ENCODE measurements around the gene GSK3A. TPM values are rescaled to one million over a fixed set of nuclear protein-coding genes. Genes with fewer than 3 reads are reported as not detected.

GSK3A gene
- total and polyA plus RNA-seq, 9 of the 15 experiments (the other 6 are each of a cell fraction or from before 2014, with no cell fraction given): 0.62 to 90.7 (median 33.3) TPM

GRCh38 chr19:42268142-42268703, 25.8 kb upstream of the GSK3A start (continued):
- TF ChIP-seq, protein P1, sequence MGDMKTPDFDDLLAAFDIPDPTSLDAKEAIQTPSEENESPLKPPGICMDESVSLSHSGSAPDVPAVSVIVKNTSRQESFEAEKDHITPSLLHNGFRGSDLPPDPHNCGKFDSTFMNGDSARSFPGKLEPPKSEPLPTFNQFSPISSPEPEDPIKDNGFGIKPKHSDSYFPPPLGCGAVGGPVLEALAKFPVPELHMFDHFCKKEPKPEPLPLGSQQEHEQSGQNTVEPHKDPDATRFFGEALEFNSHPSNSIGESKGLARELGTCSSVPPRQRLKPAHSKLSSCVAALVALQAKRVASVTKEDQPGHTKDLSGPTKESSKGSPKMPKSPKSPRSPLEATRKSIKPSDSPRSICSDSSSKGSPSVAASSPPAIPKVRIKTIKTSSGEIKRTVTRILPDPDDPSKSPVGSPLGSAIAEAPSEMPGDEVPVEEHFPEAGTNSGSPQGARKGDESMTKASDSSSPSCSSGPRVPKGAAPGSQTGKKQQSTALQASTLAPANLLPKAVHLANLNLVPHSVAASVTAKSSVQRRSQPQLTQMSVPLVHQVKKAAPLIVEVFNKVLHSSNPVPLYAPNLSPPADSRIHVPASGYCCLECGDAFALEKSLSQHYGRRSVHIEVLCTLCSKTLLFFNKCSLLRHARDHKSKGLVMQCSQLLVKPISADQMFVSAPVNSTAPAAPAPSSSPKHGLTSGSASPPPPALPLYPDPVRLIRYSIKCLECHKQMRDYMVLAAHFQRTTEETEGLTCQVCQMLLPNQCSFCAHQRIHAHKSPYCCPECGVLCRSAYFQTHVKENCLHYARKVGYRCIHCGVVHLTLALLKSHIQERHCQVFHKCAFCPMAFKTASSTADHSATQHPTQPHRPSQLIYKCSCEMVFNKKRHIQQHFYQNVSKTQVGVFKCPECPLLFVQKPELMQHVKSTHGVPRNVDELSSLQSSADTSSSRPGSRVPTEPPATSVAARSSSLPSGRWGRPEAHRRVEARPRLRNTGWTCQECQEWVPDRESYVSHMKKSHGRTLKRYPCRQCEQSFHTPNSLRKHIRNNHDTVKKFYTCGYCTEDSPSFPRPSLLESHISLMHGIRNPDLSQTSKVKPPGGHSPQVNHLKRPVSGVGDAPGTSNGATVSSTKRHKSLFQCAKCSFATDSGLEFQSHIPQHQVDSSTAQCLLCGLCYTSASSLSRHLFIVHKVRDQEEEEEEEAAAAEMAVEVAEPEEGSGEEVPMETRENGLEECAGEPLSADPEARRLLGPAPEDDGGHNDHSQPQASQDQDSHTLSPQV (IDR thresholded peaks at IDR 0.05): no peak
- no peak for TF ChIP-seq NFXL1 (CRISPR knock-in tag; IDR thresholded peaks at IDR 0.05)
- no peak for TF ChIP-seq HINFP (tag; conservative IDR thresholded peaks at IDR 0.05; ENCODE audit: low read depth)
- no peak for TF ChIP-seq SMAD2 (IDR thresholded peaks at IDR 0.05; ENCODE audit: low read depth, low read length)
- TF ChIP-seq, protein P2, sequence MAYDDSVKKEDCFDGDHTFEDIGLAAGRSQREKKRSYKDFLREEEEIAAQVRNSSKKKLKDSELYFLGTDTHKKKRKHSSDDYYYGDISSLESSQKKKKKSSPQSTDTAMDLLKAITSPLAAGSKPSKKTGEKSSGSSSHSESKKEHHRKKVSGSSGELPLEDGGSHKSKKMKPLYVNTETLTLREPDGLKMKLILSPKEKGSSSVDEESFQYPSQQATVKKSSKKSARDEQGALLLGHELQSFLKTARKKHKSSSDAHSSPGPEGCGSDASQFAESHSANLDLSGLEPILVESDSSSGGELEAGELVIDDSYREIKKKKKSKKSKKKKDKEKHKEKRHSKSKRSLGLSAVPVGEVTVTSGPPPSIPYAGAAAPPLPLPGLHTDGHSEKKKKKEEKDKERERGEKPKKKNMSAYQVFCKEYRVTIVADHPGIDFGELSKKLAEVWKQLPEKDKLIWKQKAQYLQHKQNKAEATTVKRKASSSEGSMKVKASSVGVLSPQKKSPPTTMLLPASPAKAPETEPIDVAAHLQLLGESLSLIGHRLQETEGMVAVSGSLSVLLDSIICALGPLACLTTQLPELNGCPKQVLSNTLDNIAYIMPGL (CRISPR knock-in tag; IDR thresholded peaks at IDR 0.05): 0 out of 2 replicates have a peak, but pooled peaks have one; percentile 68
- peak; percentile 84; the same call in 1 of the 2 replicates for TF ChIP-seq L3MBTL2 (IDR thresholded peaks at IDR 0.05)
- peak; percentile 73 for TF ChIP-seq POLR2A (conservative IDR thresholded peaks at IDR 0.05)
- TF ChIP-seq ZC3H8 (IDR thresholded peaks at IDR 0.05): no peak
- TF ChIP-seq ZNF584 (CRISPR knock-in tag; IDR thresholded peaks at IDR 0.05; ENCODE audit: low read depth): peak; percentile 77; the same call in 1 of the 2 replicates
- TF ChIP-seq, protein P3, sequence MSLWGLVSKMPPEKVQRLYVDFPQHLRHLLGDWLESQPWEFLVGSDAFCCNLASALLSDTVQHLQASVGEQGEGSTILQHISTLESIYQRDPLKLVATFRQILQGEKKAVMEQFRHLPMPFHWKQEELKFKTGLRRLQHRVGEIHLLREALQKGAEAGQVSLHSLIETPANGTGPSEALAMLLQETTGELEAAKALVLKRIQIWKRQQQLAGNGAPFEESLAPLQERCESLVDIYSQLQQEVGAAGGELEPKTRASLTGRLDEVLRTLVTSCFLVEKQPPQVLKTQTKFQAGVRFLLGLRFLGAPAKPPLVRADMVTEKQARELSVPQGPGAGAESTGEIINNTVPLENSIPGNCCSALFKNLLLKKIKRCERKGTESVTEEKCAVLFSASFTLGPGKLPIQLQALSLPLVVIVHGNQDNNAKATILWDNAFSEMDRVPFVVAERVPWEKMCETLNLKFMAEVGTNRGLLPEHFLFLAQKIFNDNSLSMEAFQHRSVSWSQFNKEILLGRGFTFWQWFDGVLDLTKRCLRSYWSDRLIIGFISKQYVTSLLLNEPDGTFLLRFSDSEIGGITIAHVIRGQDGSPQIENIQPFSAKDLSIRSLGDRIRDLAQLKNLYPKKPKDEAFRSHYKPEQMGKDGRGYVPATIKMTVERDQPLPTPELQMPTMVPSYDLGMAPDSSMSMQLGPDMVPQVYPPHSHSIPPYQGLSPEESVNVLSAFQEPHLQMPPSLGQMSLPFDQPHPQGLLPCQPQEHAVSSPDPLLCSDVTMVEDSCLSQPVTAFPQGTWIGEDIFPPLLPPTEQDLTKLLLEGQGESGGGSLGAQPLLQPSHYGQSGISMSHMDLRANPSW (CRISPR knock-in tag; IDR thresholded peaks at IDR 0.05): 0 out of 2 replicates have a peak, but pooled peaks have one; percentile 17
- peak; percentile 68 for TF ChIP-seq RFX1 (IDR thresholded peaks at IDR 0.05)
- TF ChIP-seq UBTF (IDR thresholded peaks at IDR 0.05; ENCODE audit: borderline replicate concordance in 1 of 2, low read depth in 2 of 2, low read length in 2 of 2): no peak
- TF ChIP-seq, protein P4, sequence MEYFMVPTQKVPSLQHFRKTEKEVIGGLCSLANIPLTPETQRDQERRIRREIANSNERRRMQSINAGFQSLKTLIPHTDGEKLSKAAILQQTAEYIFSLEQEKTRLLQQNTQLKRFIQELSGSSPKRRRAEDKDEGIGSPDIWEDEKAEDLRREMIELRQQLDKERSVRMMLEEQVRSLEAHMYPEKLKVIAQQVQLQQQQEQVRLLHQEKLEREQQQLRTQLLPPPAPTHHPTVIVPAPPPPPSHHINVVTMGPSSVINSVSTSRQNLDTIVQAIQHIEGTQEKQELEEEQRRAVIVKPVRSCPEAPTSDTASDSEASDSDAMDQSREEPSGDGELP (CRISPR knock-in tag; IDR thresholded peaks at IDR 0.05; ENCODE audit: borderline replicate concordance): peak; percentile 42; the same call in 1 of the 2 replicates
- no peak for TF ChIP-seq HNRNPUL1 (IDR thresholded peaks at IDR 0.05; ENCODE audit: low read length)
